ENCODE results near the gene KCNQ1. TPM values are rescaled to one million over a fixed set of nuclear protein-coding genes. Genes with fewer than 3 reads are reported as not detected.

Gene KCNQ1
- total and polyA plus RNA-seq, 12 donors, result 11.0 to 447 (median 320) TPM

DNA sequence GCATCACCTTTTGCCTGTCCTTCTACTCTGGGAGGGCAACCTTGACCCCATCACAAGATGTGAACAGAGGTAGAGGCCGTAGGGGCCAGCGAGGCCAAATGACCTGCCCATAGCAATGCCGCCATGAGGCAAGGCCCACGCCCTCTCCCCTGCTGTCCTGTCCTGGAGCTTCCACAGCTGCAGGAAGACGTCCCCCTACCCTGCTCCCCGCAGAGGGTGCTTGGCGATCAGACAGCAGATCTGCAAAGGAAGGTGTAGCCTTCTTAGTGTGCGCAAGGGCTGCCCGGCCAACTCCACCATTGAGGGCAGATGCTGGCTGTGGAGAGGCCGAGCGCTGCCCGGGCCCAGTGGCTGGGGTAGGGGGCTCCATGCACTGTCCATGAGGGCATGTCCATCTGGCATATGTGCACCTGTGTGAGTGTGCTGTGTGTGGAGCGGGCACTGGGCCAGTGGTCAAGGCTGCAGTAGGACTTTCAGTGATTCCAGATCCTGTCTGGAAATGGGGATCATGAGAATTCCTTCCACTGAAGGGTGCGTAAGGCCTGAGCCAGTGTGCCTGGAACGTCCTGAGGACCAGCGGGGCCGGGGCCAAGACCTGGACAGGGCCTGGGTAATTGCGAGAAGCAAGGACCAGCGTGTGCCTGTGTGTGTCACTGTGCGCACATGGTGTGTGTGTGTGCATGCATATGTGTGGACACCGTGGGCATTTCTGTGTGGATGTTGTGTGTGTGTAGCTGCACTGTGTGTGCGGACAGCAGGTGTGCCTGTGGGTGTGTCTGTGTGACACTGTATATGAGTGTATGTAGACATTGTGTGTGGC is 11.5 kb upstream of the KCNQ1 start:
- TF ChIP-seq, protein P1, sequence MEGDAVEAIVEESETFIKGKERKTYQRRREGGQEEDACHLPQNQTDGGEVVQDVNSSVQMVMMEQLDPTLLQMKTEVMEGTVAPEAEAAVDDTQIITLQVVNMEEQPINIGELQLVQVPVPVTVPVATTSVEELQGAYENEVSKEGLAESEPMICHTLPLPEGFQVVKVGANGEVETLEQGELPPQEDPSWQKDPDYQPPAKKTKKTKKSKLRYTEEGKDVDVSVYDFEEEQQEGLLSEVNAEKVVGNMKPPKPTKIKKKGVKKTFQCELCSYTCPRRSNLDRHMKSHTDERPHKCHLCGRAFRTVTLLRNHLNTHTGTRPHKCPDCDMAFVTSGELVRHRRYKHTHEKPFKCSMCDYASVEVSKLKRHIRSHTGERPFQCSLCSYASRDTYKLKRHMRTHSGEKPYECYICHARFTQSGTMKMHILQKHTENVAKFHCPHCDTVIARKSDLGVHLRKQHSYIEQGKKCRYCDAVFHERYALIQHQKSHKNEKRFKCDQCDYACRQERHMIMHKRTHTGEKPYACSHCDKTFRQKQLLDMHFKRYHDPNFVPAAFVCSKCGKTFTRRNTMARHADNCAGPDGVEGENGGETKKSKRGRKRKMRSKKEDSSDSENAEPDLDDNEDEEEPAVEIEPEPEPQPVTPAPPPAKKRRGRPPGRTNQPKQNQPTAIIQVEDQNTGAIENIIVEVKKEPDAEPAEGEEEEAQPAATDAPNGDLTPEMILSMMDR (IDR thresholded peaks at IDR 0.05), result no peak
- TF ChIP-seq POLR2A (IDR thresholded peaks at IDR 0.05), result no peak
- intact Hi-C loops (cut with DNase I), result loop anchor here in 1 of 2 donors (2.0 kb wide), 1 partner anchor 95 kb away; no protein-coding TSS in a partner anchor
- DNase-seq, result no peak
- no peaks in the 10 kb centered on the region for H3K27me3 ChIP-seq
- no peaks in the 10 kb centered on the region for H3K9me3 ChIP-seq (replicated peaks in 1 of 3)
- no peaks in the 10 kb centered on the region for H3K36me3 ChIP-seq (replicated peaks in 1 of 2)
- no peaks in the 10 kb centered on the region for H3K4me1 ChIP-seq (replicated peaks in 1 of 2)
- 87 to 94% (median 92%) methylated on average over 10 to 22 of the region's 22 CpGs for WGBS, 4 donors
- H3K27ac ChIP-seq, result no peak overlapping the region
- H3K4me3 ChIP-seq, result no peak overlapping the region

DNA sequence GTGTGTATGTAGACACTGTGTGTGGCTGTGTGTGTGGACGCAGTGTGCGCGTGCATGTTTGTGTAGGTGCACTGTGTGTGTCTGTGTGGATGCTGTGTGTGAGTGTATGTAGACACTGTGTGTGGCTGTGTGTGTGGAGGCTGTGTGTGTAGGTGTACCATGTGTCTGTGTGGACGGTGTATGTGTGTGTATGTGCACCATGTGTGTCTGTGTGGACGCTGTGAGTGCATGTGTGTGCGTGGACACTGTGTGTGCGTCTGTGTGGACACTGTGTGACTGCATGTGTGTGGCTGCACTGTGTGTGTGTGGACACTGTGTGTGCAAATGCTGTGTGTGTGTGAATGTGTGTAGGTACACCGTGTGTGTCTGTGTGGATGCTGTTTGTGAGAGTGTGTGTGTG is 10.8 kb upstream of the KCNQ1 start:
- intact Hi-C loops (cut with DNase I), result no loop called here
- no peak overlapping the region for H3K27ac ChIP-seq
- no peak overlapping the region for H3K4me3 ChIP-seq
- 87 to 95% (median 90%) methylated on average over 8 of the region's 8 CpGs for WGBS, 4 donors
- no peak for DNase-seq
- no peaks in the 10 kb centered on the region for H3K36me3 ChIP-seq (replicated peaks in 1 of 2)
- no peaks in the 10 kb centered on the region for H3K9me3 ChIP-seq (replicated peaks in 1 of 3)
- TF ChIP-seq, protein P1 (IDR thresholded peaks at IDR 0.05), result no peak
- no peak for TF ChIP-seq POLR2A (IDR thresholded peaks at IDR 0.05)
- H3K27me3 ChIP-seq, result no peaks in the 10 kb centered on the region
- H3K4me1 ChIP-seq (replicated peaks in 1 of 2), result no peaks in the 10 kb centered on the region

DNA sequence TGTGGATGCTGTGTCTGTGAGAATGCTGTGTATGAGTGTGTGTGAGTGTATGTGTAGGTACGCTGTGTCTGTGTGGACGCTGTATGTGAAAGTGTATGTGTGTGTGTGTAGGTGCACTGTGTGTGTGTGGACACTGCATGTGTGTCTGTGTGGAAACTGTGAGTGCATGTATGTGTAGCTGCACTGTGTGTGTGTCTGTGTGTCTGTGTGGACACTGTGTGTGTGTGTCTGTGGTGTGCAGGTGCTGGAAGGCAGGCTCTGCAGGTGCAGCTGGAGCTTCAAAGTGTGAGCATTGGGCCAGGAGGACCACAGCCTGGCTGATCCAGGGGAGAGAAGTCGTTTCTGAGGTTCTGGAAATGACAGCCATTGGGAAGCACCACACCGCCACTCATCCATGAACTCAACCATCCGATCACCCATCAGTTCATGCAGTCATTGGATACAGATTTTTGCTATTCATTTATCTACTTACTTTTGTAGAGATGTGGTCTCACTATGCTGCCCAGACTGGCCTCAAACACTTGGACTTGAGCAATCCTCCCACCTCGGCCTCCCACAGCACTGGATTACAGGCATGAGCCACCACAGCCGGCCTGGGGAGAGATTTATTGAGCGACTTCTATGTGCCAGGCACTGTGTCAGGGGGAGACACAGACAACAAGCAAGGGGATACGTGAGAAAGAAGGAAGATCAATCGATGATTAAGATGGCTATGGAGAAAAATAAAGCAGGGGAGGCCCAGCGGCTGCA is 10.1 kb upstream of the KCNQ1 start:
- intact Hi-C loops (cut with DNase I), result no loop called here
- no peak for DNase-seq
- WGBS, 4 donors, result 86 to 93% (median 88%) methylated on average over 10 to 11 of the region's 11 CpGs

More for the DNA sequence above, 10.1 kb upstream of the KCNQ1 start:
- Histone ChIP-seq H3K4me1 (replicated peaks in 1 of 2) (no peaks in the 10 kb centered on the region), H3K9me3 (replicated peaks in 1 of 3) (no peaks in the 10 kb centered on the region), H3K36me3 (replicated peaks in 1 of 2) (no peaks in the 10 kb centered on the region), H3K27ac (no peak overlapping the region), H3K4me3 (no peak overlapping the region), H3K27me3 (no peaks in the 10 kb centered on the region)
- no peak for TF ChIP-seq POLR2A (IDR thresholded peaks at IDR 0.05)
- TF ChIP-seq, protein P1 (IDR thresholded peaks at IDR 0.05), result no peak

Data from adrenal gland (tissue), 12 donors.